Fibroblast of lung (primary cell): ENCODE measurements around the gene NSRP1.

Source experiments
- EZH2 ChIP-seq: IDR thresholded peaks from 2 replicates; pipeline ENCODE4 v1.5.1; 2012; ENCODE audit warnings: low read length, control low read depth, mild to moderate bottlenecking; ENCODE audit errors: missing control alignments
- TF ChIP-seq, protein P1 (sequence below), 2 donors: IDR thresholded peaks in 1 of 2; conservative IDR thresholded peaks in 1 of 2; 1 replicate in 1 of 2; 2 replicates in 1 of 2; pipeline ENCODE4 v1.5.1; 2011 to 2012; ENCODE audit warnings: low read length in 2 of 2, control low read depth in 1 of 2, inconsistent platforms in 1 of 2, low read depth in 1 of 2, mild to moderate bottlenecking in 1 of 2

- TF ChIP-seq, protein P1, sequence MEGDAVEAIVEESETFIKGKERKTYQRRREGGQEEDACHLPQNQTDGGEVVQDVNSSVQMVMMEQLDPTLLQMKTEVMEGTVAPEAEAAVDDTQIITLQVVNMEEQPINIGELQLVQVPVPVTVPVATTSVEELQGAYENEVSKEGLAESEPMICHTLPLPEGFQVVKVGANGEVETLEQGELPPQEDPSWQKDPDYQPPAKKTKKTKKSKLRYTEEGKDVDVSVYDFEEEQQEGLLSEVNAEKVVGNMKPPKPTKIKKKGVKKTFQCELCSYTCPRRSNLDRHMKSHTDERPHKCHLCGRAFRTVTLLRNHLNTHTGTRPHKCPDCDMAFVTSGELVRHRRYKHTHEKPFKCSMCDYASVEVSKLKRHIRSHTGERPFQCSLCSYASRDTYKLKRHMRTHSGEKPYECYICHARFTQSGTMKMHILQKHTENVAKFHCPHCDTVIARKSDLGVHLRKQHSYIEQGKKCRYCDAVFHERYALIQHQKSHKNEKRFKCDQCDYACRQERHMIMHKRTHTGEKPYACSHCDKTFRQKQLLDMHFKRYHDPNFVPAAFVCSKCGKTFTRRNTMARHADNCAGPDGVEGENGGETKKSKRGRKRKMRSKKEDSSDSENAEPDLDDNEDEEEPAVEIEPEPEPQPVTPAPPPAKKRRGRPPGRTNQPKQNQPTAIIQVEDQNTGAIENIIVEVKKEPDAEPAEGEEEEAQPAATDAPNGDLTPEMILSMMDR (conservative IDR thresholded peaks at IDR 0.05 in 1 of 2, IDR thresholded peaks at IDR 0.05 in 1 of 2; ENCODE audit: low read depth in 1 of 2, low read length in 2 of 2) = no peak
- peak; percentile 29 for TF ChIP-seq EZH2
These were observed 115.6 kb downstream of the NSRP1 start for GRCh38 chr17:30232015-30232823.
